Activated CD4-positive, alpha-beta T cell treated with anti-CD3 and anti-CD28 coated beads, Interleukin-2, Interleukin-4, amounts not matched to agents 100 ng/mL and 50 ng/mL, durations not matched to agents 16 hours and 8 hours (primary cell): Measurements from ENCODE around the gene AFF1.
"Not testable (repeated sequence)": the region's sequence is repeated elsewhere in the genome, so short reads cannot be mapped to it uniquely, and the experiment has no call there.

Experiments used
- DNase-seq: peaks from one replicate; pipeline ENCODE4 v3.0.0-alpha.2; 2020; ENCODE audit warnings: low spot score

The AFF1 gene

DNA sequence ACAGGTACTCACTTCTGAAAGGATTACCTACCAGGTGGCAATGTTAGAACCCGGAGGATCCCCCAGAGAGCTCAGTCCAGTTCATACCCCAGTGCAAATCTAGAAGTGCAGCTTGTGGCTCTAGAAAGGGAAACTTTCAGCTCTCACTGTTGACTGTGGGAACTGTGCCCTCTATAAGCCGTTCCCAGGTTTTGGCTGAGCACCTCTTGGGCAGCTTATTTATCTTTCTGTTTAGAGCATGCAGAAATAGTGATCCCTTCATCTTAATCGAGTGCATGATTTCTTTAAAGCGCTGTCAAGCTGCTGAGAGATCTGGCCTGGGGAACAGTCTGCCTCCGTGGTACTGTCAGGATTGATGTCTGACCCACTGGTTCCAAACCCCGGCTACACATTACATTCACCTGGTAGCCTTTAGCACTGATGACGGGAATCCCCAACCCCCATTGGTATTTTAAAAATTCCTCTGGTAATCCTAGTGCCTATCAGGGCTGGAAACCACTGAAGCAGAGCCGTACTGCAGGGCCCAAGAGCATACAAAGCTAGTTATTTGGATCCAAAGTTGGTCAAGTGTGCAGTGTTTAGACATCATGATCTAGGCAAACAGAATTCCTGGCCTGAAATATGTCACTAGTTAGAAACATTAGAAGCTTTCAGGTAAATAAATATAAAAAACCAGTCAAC lies 182.4 kb downstream of the AFF1 start:
- no peak for DNase-seq

DNA sequence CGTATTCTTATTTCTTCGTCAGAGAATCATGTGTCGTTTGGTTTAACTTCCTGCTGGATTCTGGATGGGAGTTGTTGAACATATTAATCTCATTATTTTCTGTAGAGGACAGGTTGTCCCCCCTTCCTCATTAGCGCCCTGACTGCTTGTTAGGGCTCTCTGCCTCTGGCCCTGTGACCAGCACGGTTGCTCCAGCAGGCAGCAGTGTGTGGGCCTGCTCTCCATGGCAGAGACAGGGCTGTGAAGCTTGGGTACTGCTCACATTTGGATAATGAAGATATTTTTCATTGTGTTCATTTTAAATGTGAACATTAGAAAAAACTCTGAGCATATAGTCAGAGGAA lies 182.9 kb downstream of the AFF1 start:
- DNase-seq = no peak

DNA sequence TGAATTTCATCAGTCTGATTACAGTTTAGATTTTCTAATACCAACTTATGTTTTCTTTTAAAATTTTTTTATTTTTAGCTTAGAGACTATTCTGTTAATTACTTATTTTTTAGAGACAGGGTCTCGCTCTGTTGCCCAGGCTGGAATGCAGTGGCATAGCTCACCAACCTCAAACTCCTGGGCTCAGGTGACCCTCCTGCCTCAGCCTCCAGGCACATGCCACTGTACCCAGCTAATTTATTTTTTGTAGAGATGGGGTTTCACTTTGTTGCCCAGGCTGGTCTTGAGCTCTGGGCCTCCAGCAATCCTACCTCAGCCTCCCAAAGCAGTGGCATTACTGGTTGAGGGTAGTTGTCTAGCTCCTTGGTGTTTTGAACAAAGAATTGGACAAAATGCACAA lies 183.6 kb downstream of the AFF1 start:
- no peak for DNase-seq

DNA sequence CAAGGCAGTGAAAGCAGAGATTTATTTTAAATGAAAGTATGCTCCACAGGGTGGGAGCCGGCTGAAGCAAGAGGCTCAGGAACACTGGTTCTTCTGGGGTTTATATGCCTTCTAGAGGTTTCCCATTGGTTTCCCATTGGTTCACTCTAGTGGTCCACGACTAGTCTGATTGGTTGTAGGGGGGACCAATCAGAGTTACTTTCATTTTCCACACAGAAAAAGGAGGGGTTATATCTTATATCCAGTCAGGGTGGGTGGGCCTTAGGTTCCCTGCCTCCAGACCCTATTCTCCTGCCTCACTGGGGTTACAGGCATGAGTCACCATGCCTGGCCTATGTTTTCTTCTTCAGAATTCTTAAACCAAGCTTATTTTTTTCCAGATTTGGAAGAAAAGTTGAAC lies 184.0 kb downstream of the AFF1 start:
- DNase-seq = no peak

DNA sequence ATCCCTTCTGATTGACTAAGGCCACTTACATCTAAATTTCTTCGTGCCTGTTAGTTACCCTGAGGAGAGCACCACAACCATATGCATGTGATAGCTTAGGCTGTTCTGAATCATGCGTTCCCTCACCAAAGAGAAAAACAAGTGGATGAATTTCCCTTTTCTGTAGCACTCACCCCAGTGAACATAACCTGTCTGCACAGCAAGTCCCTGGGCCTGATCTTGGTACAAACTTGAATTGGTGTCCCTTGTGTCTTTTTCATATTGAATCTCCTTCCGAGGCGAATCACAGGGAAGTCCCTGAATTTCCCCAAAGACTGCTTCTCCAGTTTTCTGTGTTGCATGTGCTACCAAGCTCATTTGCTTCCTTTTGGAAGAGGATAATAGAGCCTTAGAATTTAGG lies 185.2 kb downstream of the AFF1 start:
- DNase-seq = no peak

DNA sequence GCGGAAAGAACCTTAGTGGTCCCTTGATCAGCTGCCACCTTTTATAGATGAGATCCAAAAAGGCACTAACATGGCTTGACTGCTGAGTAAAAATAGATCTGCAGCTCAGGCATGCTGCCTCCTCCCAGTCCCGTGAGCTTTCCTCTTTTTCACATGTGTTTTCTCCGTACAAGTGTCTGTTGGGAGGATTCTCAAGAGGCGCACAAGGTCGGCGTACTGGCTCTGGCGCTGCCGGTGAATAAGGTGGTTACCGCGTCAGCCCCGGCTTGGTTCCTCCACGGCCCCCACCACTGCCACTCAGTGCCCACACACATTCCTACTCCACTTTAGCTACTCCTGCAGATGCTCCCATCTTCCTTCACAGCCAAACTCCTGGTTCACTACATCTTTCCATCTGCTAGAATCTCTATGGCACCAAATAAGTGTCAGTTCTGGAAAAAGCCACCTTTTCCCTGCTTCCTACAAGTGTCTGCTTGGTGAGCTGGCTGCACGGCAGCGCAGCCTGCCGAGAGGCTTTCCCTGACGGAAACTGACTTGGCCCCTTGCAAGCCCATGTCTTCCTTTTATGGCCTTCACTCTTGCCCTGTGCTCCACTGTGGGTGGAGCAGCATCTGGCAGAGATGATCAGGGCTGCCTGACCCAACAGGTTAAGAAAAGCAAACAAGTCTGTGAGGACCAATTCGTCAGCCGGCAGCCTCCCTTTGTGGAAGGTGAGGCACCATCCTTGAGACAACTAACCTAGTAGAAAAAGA lies 185.8 kb downstream of the AFF1 start:
- DNase-seq = no peak

DNA sequence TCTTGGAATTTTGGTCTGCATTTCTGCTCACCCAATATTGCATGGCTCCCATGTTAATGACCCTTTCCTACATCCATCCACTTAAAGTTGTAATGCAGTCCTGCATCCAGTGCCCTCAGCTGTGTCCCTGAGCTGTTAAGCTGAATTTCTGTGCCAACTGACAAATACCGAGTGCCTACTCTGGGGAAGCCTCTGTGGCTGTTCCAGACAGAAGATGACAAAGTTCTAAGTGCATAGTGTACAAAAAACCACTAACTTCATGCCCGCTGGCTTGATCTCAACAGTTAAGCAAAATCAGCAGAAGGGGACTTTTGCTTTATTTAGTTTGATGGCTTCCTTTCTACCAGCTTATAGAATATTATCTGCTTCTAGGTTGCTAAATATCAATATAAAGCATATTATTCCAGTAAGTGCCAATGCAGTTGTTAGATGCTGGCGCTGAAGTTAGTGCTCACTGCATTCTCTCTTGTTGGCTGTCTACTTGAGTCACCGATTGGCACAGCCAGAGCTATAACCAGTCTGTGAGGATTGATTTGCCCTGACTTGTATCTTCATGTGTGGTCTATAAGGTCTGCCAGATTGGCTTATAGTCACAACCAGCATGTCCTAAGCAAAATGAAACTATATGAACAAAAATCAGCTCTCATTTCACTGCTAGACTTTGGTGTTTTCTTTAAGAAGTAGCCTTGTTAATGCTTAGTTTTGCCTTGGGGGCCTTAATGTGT lies 186.7 kb downstream of the AFF1 start:
- DNase-seq = no peak

DNA sequence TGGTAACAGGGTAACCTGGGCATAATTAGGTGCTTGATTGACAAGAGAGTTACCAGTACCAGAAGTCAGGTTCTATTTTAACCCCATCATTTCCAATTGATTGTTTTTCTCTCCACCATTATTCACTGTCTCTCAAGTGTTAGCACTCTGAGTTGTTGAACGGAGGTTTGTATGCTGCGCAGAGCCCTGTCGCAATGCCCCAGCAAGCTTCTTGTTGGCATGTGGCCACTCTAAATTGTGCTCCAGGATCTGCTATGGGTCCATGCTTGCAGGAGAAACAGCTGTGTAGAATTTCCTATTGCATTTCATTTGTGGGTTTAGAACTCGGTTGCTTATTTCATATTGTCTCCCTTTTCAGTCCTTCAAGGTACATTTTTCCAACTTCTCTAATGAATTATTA lies 187.4 kb downstream of the AFF1 start:
- no peak for DNase-seq

DNA sequence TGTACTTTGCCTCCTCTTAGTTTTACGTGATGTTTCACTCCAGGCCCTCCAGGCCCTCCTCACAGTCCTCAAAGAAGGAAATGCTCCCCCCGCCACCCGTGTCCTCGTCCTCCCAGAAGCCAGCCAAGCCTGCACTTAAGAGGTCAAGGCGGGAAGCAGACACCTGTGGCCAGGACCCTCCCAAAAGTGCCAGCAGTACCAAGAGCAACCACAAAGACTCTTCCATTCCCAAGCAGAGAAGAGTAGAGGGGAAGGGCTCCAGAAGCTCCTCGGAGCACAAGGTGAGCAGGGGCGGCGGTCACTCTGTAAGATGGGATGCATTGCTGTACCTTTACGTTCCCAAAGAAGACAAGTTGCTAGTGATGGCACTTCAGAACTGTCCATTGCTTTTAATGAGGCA lies 191.2 kb downstream of the AFF1 start:
- DNase-seq = no peak

DNA sequence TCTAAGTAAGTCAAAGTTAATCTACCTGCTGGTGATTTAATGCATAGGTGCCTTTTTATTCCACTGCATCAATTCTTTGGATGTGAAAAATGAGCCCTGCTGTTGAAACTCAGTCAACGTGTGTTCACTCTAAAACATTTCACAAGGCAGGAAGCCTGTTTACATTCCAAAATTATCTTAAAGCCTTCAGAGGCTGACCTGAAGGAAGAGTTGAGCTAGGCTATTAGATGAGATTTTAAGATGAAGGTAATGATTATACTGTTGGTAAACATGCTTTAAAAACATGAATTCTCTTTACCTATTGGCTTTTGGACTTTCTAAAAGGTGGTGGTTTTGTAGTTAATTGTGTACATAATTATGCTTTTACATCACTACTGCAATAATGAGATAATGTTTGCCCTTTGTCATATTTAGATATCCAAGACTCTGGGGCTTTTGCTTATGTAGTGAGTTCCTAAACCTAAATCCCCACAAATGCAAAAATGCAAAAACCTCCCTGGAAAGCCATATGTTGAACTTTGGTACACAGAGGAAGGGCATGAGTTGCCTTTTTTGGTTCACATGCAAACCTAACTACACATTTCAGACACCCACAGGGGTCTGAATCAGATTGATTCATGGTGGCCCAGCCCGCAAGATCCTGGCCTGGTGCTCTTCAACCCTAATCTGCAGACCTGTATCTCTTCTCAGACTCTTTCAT lies 193.3 kb downstream of the AFF1 start:
- no peak for DNase-seq

DNA sequence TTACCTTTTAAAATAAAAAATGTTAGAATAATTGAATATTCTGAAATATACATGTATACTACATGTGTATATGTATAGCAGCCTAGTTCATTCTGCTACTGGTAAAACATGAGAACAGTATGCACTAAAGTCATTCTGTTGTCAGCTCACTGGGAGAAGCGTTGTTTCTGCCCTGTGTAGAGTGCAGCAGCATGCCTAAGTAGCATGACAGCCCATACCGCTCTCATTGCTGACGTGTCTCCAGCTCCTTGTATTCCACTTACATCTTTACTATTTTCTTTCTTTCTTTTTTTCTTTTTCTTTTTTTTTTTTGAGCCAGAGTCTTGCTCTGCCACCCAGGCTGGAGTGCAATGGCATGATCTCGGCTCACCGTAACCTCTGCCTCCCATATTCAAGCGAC lies 194.9 kb downstream of the AFF1 start:
- no peak for DNase-seq

DNA sequence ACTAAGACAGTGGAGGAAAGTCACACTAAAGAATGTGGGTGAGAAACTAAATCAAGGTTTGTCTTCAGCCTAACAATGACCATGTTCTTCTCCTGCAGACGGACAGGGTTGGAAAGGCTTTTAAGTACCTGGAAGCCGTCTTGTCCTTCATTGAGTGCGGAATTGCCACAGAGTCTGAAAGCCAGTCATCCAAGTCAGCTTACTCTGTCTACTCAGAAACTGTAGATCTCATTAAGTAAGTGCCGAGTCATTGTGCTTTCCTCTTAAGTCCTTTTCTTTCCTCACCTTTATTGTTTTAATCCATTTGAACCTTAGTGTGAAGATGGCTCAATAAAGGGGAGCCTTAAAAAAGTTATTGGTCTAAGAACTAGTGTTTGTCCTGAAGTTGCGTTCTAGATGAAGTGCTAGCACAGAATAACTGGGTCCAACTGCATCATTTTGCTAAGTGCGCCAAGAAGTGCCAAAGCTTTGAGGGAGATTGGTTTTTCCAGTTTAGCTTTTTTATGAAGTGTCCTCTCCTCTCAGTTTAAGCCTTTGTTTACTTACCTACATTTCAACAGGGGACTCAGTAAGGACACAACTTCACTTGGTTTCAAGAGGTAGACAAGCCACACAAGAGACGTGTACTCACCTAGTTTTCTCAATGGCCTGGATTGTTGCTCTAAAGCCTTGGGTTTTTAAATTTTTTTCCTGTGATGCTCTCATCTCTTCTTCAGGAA lies 196.3 kb downstream of the AFF1 start:
- no peak for DNase-seq

DNA sequence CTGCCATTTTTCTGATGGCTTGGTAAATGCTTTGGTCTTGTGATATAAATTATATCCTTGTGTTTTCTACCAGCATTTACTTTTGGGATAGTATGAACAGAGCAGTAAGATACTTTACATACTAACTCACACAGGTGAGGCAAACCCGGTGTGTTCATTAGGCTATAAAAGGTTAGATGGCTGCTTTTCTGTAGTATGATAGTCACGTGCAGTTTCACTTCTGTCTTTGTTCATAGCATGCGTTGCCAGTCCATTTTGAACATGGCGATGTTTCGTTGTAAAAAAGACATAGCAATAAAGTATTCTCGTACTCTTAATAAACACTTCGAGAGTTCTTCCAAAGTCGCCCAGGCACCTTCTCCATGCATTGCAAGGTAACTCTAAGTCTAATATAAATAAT lies 197.2 kb downstream of the AFF1 start:
- no peak for DNase-seq

DNA sequence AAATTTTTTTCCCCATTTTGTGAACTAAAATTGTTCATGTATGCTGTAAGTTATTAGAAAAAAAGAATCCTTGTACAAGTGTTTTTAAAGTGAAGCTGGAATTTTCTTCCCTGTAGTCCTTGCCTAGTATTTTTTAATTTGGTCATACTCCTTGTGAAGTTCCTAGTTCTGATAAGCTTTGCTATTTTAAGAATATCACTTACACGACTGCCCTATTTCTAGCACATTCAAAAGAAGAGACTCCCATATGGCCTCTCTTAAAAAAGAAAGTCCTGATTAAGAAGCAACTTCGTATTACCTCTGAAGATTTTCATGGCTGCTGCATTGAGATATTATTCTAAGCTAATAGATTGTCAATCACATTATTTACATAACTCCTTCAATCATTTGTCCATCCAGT lies 198.4 kb downstream of the AFF1 start:
- DNase-seq = no peak

DNA sequence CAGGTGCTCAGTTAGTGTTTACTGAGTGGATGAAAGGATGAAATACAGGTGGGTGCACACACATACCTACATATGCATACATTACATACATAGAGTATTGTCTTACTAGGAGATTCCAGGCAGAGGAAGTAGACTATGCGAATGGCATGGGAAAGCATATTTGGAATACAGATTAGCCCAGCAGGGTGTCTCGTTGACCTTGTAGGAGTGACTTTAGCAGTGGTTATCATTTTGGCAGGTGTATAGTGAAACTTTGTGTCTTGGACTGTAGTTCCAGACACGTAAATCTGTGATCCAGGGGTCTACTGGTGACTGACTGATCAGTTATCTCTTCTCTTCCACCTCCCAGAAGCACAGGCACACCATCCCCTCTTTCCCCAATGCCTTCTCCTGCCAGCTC lies 199.3 kb downstream of the AFF1 start:
- no peak for DNase-seq

DNA sequence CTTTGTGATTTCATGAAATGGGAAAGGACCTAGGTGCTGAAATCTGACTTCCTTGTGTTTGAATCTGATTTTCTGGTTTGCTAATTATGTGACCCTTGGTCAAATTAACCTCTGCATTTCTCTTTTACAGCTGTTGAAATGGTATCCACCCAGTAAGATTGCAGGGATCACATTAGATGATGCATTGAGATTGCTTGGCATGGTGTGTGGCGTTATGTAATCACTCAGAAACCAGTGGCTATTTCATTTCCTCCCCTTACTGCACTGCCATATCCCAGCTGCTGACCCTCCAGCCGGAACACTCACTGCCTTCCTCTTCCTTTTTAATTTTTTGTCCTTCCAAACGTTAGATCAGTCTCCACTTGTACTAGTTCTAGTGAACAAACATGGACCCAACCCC lies 206.6 kb downstream of the AFF1 start:
- DNase-seq = no peak

DNA sequence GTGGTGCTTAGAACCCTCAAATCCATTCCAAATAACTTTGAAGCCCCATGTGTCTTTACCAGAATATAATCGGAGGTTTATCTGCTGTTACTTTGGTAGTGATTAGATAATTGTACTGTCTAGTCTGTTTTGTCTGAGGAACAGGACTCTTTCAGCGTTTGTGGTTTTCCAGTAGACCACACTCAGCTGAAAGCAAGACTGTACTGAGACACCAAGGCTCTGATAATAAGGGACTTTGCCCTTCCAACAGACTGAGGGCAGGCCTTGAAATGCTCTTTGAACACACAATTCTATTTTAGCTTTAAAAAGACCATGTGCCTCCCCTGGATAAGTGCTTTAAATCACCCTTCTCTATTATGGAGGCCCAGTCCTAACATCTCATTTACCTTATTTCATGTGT lies 209.5 kb downstream of the AFF1 start:
- DNase-seq = no peak

DNA sequence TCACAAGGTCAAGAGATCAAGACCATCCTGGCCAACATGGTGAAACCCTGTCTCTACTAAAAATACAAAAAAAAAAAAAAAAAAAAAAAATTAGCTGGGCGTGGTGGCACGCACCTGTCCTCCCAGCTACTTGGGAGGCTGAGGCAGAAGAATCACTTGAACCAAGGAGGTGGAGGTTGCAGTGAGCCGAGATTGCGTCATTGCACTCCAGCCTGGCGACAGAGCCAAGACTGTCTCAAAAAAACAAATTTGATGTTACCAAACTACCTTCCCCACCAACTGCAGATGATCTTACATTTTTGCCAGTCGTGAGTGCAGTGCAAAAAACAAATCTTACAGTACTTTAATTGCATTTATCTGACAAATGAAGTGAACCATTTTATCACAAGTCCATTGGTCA lies 211.1 kb downstream of the AFF1 start:
- not testable (repeated sequence) for DNase-seq

DNA sequence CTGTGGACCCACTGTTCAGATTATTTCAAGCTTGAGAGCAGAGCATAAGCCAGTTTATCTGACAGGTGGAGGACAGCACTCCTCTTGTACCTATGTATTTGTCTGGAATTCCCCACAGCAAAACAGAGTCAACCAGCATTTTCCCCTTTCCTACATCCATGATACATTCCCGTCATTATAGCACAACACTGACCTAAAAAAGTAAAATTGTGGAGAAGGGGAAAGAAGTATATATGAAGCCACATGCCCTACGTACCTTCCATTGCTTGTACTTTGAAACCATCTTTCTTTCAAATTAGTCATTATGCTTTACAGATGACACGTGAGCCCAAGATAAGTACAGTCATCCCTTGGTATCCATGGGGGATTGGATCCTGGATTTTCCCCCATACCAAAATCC lies 212.3 kb downstream of the AFF1 start:
- DNase-seq = no peak

DNA sequence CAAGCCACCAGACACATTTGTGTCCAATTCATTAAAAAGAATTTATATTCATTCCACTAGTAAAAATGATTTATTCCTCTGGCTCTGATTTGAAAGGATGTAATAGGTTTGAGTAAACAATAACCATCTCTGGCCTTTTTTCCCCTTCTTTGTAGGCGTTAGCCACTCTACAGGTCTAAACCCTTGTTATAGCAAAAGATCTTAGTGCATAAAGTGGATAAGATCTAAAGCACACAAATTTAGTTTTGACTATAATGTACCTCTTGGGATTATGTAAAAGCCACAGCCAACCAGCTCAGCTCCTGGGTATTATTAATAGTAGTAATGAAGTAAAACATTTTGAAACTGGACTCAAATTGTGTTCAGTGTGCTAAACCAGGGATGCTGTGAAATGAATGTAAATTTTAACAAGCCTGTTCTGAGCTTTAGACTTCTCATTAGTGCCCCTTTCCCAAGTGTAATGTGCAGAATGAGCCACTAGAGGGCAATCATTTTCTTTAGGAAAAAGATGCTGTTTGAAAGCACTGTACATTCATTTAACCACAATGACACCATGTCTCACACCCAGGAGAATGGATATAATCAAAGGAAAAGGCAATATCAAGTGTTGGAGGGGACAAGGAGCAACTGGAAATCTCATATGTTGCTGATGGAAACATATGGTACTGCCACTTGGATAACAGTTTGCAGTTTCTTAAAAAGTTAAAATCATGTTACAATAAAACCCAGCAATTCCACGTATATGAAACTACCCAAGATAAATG lies 215.9 kb downstream of the AFF1 start:
- DNase-seq = peak; percentile 74

DNA sequence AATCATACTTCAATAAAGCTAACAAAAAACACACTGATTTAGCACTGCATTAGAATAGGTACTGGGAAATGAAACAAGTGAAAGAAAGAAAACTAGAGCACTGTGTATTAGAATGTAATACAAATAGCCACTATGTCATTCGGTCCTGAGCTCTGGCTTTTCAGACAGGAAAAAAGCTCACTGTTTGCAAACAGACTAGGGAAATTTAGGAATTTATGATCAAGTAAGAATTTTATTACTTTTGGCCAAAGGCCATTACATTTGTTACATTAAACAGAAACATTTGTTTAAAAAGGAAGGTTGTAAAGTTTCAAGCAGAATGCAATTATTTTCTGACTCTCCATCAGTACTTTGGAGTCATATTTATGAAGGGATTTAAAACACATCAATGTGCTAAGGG lies 216.9 kb downstream of the AFF1 start:
- no peak for DNase-seq
